HUES64 (cell line): ENCODE data around the gene CTXN3.

Experiments used
- H3K27ac ChIP-seq: 2 replicates; pipeline ENCODE4 v1.7.0; 2013; ENCODE audit warnings: low read depth, low read length, inconsistent platforms
- H3K27me3 ChIP-seq: 2 replicates; pipeline ENCODE4 v1.6.1; 2013; ENCODE audit warnings: mild to moderate bottlenecking, low read length; ENCODE audit not compliant: insufficient read depth
- H3K36me3 ChIP-seq: 2 replicates; pipeline ENCODE4 v1.6.1; 2013; ENCODE audit warnings: mild to moderate bottlenecking, low read length; ENCODE audit not compliant: insufficient read depth
- H3K4me1 ChIP-seq: 2 replicates; pipeline ENCODE4 v1.6.1; 2013; ENCODE audit warnings: mild to moderate bottlenecking, low read length, moderate library complexity; ENCODE audit not compliant: insufficient read depth
- H3K4me3 ChIP-seq: 2 replicates; pipeline ENCODE4 v1.5.1; 2013; ENCODE audit warnings: mild to moderate bottlenecking, low read length, moderate library complexity
- H3K9ac ChIP-seq: 2 replicates; pipeline ENCODE4 v1.6.1; 2013; ENCODE audit warnings: mild to moderate bottlenecking, low read depth, low read length
- H3K9me3 ChIP-seq: 2 replicates; pipeline ENCODE4 v1.6.1; 2013; ENCODE audit warnings: low read depth, low read length; ENCODE audit not compliant: insufficient read depth
- WGBS: fragments of 150-250, 120-280 bp; methylation state at CpG from one replicate; pipeline ENCODE4 v1.1.7; 2013; ENCODE audit warnings: missing lambda C conversion rate; 5-methylcytosine and 5-hydroxymethylcytosine counted together

CTXN3 gene

DNA sequence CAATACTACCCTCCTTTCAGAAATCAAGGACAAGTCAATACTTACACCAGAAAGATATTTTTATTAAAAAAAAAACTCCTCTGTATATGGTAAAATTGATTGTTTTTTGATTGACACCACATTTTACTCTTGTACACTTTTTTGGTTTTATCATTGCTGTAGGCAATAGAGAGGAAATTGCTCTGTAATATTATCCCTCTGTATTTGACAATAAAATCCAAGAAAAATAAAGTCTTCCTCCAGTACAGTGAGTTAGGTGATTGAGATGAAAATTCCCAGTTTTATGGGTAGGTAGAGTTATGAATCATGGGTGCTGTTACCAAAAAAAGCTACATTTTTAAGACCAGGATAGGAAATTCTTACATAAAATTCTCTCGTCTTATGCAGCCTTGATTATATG, 31.7 kb downstream of the CTXN3 start:
- Histone ChIP-seq H3K27ac (no peak overlapping the region), H3K9ac (no peak overlapping the region), H3K4me1 (no peaks in the 10 kb centered on the region), H3K36me3 (no peaks in the 10 kb centered on the region), H3K9me3 (no peaks in the 10 kb centered on the region), H3K27me3 (no peaks in the 10 kb centered on the region), H3K4me3 (no peak overlapping the region)
- WGBS, result 100% methylated on average over 1 of the region's 1 CpG

DNA sequence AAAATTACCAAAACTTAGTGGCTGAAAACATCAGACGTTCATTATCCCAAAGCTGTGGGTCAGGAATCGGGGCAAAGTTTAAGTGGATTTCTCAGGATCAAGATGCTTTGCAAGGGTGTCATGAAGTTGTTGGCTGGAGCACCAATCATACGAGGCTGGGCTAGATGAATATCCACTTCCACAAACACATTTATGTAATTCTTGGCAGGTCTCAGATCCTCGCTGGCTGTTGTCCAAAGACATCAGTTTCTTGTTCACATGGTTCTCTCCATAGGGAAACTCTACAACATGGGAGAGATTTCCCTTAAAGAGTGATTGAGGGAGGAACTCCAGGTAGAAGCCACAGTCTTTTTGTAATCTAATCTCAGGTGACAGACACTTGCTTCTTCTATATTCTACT, 34.1 kb downstream of the CTXN3 start:
- Histone ChIP-seq H3K27me3 (no peaks in the 10 kb centered on the region), H3K4me3 (no peak overlapping the region), H3K36me3 (no peaks in the 10 kb centered on the region), H3K9me3 (no peaks in the 10 kb centered on the region), H3K27ac (no peak overlapping the region), H3K4me1 (no peaks in the 10 kb centered on the region), H3K9ac (no peak overlapping the region)
- 93% methylated on average over 4 of the region's 4 CpGs for WGBS

DNA sequence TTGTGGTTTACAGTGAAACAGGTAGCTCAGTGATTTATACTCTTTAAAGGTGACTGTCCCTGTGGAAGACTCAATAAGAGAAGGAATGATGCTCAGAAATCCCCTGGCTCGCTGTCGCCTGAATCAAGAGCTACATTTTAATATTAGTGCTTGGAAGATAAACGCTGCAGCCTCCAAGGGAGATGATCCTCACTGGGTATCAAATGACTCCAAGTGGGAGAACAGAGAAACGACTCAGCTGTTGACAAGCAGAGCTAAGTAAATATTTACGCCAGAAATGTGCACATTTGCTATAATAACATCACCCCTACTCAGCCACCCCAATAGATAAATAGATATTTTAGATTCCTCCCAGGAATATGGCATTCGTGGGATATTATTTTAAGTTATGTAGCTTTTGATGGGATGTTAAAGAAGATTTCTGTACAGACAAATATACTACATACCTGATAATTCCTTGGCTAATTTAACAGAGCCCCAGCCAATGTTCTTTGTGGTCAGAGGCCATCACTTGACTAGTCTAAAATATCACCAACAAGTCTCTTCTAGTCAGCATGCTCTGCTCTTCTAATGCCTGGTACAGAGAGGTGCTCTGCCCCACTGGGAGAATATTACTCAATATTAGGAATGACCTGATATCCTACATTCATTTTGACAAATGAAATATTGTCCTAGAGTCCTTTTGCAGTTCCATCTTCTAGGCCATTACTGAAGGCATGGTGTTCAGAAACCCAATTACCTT, 36.0 kb downstream of the CTXN3 start:
- Histone ChIP-seq H3K4me1 (no peaks in the 10 kb centered on the region), H3K36me3 (no peaks in the 10 kb centered on the region), H3K9me3 (no peaks in the 10 kb centered on the region), H3K4me3 (no peak overlapping the region), H3K27me3 (no peaks in the 10 kb centered on the region), H3K9ac (no peak overlapping the region), H3K27ac (no peak overlapping the region)
- WGBS, result 86% methylated on average over 5 of the region's 6 CpGs

DNA sequence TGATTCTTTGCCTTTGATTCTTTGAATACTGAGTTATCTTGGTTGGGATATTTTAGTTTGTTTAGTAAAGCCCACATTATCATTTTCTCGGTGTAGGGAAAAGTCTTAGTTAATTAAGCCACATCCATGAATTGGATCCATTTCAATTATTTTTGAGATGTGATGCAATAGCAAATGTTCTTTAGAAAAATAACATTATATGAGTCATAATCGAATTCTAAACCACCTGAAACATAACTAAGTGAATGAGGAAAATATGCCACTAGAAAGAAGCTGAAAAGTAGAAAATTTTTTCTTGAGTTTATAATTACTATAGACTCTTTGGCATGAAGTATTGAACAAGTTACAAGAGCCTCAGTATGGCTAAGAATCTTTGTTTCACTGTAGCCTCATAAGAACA, 36.8 kb downstream of the CTXN3 start:
- no peaks in the 10 kb centered on the region for H3K9me3 ChIP-seq
- H3K4me1 ChIP-seq, result no peaks in the 10 kb centered on the region
- no peaks in the 10 kb centered on the region for H3K27me3 ChIP-seq
- H3K9ac ChIP-seq, result no peak overlapping the region
- WGBS, result 83% methylated on average over 1 of the region's 2 CpGs
- H3K4me3 ChIP-seq, result no peak overlapping the region
- H3K27ac ChIP-seq, result no peak overlapping the region
- H3K36me3 ChIP-seq, result no peaks in the 10 kb centered on the region

DNA sequence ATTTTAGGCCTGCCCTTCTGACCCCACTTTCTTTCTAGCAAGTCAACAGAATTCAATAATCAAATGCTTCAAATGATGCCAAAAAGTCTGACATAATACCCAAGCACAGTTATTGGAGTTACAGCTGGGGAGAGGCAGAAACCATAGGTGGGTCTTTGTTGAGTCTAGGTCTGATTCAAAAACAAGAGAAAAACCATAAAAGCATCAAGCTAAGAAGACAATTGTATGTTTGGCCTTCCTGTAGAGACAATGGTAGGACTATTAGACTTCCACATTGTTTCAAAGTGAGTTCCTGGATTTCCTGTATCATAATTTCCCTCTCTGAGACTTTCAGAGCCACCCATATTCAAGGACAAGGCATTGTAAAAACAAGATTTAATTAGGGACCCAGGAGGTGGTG, 37.5 kb downstream of the CTXN3 start:
- no peaks in the 10 kb centered on the region for H3K27me3 ChIP-seq
- H3K27ac ChIP-seq, result no peak overlapping the region
- H3K9ac ChIP-seq, result no peak overlapping the region
- no peaks in the 10 kb centered on the region for H3K9me3 ChIP-seq
- no peak overlapping the region for H3K4me3 ChIP-seq
- no peaks in the 10 kb centered on the region for H3K36me3 ChIP-seq
- H3K4me1 ChIP-seq, result no peaks in the 10 kb centered on the region

DNA sequence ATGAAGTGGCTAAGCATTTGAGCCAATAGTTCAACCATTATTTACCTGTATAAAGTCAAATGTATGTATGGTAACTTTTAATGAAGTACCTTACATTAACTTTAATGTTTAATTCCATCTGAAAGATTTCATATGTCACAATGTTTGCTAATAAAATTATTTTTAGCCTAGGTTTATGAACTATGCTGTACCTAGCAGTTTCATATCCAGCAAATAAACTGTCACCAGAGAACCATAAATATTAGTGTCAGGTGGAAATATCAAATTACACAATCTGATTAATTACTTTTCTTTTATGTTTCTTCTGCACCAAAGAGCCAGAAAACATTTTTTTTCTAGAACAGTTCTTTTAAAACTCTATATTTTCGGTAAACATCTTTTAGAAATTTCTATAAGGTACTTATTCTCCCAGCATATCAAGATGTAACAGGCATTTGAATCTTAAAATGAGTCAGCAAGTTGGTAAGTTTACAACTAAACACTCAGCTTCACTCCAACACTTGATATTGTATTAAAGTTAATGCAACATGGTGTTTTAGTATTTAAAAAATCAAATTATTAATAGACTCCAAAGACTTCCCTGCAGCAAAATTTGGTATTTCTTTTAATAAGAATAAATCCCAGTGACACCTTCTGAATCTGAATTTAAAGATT, 45.8 kb downstream of the CTXN3 start:
- no peaks in the 10 kb centered on the region for H3K9me3 ChIP-seq
- H3K27ac ChIP-seq, result no peak overlapping the region
- H3K4me3 ChIP-seq, result no peak overlapping the region
- H3K9ac ChIP-seq, result no peak overlapping the region
- H3K27me3 ChIP-seq, result no peaks in the 10 kb centered on the region
- no peaks in the 10 kb centered on the region for H3K4me1 ChIP-seq
- 100% methylated on average over 1 of the region's 1 CpG for WGBS
- no peaks in the 10 kb centered on the region for H3K36me3 ChIP-seq

DNA sequence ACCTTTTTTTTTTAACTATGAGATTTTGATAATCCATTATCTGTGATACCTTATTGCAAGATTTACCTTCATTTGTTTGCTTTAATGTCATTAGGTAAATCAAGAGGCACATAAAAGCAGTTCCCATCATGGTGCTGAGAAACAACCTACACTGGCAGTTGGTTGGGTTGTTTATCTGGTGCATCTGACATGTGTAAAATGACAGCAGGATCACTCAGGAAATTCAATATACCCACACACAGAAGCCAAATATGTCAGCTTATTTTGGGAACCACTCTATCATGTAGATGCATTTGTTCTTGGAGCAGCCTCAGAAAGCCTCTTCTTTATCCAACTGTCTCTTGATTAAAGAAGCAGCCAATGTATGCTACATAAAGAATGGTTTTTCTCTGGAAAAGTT, 46.5 kb downstream of the CTXN3 start:
- no peaks in the 10 kb centered on the region for H3K9me3 ChIP-seq
- no peaks in the 10 kb centered on the region for H3K27me3 ChIP-seq
- no peak overlapping the region for H3K9ac ChIP-seq
- no peak overlapping the region for H3K4me3 ChIP-seq
- H3K27ac ChIP-seq, result no peak overlapping the region
- H3K4me1 ChIP-seq, result no peaks in the 10 kb centered on the region
- no peaks in the 10 kb centered on the region for H3K36me3 ChIP-seq

DNA sequence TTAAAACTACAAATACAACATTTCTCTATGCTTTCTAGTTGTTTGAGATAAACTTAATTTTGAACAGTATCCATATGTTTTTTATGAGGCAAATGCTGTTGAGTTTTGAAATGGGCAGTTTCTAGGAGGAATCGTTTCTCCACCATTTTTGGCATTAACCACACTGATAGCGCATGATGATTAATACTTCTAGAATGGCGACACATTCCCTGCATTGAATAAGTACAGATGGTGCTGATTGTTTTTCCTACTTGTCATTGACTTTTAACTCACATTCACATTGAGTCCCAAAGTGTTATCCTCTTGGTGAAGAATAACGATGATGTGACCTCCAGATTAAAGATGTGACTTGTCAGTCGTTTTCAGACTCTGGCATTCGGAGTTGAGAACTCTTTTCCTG, 47.8 kb downstream of the CTXN3 start:
- Histone ChIP-seq H3K4me3 (no peak overlapping the region), H3K27ac (no peak overlapping the region), H3K4me1 (no peaks in the 10 kb centered on the region), H3K36me3 (no peaks in the 10 kb centered on the region), H3K27me3 (no peaks in the 10 kb centered on the region), H3K9ac (no peak overlapping the region), H3K9me3 (no peaks in the 10 kb centered on the region)
- WGBS, result 85% methylated on average over 6 of the region's 6 CpGs

DNA sequence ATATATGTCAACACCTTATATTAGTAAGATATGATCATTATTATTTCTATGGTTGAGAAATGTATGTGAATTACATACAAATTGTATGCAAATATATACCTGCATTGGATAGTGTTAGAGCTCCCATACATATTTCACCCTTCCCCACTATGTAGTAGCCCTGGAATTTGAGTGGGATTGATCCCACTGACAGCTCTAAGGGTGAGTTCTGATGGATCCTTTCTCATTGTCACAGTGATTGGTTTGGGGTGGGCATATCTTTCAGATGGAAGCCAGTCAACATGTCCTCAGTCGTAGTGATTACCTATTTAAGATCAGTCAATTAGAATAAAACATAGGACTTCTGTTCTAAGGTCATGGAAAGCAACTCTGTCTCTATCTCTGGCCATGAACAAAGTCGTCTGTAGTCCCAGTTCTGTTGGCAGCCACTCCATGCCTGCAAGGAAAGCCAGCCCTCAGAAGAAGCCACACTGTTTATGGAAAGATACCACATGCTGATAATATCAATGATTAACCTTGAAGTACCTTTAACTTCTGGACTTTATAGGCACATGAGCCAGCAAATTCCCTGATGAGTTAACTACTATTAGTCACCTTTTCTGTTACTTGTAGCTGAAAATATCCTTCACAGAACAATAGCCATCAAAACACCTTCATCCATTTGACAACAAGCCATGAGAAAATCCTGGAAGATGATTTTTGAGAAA, 49.2 kb downstream of the CTXN3 start:
- no peak overlapping the region for H3K4me3 ChIP-seq
- H3K9ac ChIP-seq, result no peak overlapping the region
- WGBS, result 81% methylated on average over 2 of the region's 2 CpGs
- H3K36me3 ChIP-seq, result no peaks in the 10 kb centered on the region
- 0 out of 2 replicates have a peak, but pooled peaks cover 3% of the 10 kb centered on the region for H3K4me1 ChIP-seq
- no peaks in the 10 kb centered on the region for H3K27me3 ChIP-seq
- H3K9me3 ChIP-seq, result no peaks in the 10 kb centered on the region
- no peak overlapping the region for H3K27ac ChIP-seq

DNA sequence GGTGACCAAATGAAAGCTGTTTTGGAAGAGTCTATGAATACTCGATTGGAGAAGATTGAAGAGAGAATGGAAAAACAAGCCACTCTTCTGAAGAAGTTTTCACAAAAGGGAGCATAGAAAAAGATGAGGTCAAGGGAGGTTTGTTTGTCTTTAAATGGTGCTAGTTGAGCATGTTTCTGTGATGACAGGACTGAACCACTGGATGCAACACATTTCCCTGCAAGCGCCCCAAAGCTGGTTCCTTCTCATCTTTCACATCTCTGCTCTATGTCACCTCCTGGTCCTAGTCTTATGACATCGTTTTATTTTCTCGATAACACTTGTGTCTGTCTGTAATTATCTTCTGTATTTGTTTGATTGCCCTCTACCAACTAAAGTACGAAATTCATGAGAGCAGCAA, 50.5 kb downstream of the CTXN3 start:
- H3K27me3 ChIP-seq, result no peaks in the 10 kb centered on the region
- peaks cover 10% of the 10 kb centered on the region; the same call in 1 of the 2 replicates for H3K4me1 ChIP-seq
- H3K9ac ChIP-seq, result no peak overlapping the region
- H3K27ac ChIP-seq, result no peak overlapping the region
- no peaks in the 10 kb centered on the region for H3K9me3 ChIP-seq
- H3K36me3 ChIP-seq, result no peaks in the 10 kb centered on the region
- H3K4me3 ChIP-seq, result no peak overlapping the region
- 87% methylated on average over 5 of the region's 5 CpGs for WGBS

DNA sequence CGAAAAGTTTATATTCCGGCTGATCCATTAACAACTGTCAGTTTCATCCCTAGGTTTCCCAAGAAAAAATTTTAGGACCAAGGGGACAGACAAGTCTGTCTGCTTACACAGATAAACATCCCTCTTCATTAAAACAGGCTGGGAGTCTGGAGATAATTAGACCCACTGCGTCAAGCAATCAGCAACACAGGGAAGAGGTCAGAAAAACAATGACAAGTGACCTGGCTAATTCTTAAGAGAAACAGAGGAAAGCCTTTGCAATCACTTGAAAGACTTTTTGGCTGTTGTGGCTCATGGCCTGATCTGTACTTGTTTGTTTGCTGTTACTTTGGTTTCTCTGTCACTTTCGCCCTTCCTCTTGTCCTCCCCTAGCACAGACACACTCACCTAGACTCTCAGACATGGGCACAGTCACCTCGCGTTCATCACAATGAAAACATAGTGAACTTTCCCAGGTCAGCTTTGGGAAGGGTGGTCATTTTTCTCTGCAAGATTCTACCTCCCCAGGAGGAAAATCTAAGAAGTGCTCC, 51.4 kb downstream of the CTXN3 start:
- 89% methylated on average over 6 of the region's 6 CpGs for WGBS
- no peaks in the 10 kb centered on the region for H3K36me3 ChIP-seq
- H3K27me3 ChIP-seq, result no peaks in the 10 kb centered on the region
- H3K4me3 ChIP-seq, result no peak overlapping the region
- peaks cover 13% of the 10 kb centered on the region; the same call in 1 of the 2 replicates for H3K4me1 ChIP-seq
- no peak overlapping the region for H3K9ac ChIP-seq
- no peaks in the 10 kb centered on the region for H3K9me3 ChIP-seq
- no peak overlapping the region for H3K27ac ChIP-seq
